Measurements from ENCODE around the gene DNAJB9.

GRCh38 chr7:108603656-108604306 is 34.1 kb downstream of the DNAJB9 start:
- TF ChIP-seq POLR2A (IDR thresholded peaks at IDR 0.05) (no peak), CTCF (IDR thresholded peaks at IDR 0.05) (no peak)
